Endothelial cell of umbilical vein (primary cell): Measurements from ENCODE around the gene SAA2. TPM values are rescaled to one million over a fixed set of nuclear protein-coding genes. Genes with fewer than 3 reads are reported as not detected.
"Not testable (repeated sequence)": the region's sequence is repeated elsewhere in the genome, so short reads cannot be mapped to it uniquely, and the experiment has no call there.

Experiments
- BruUV-seq: library from RNA; stranded (reverse); fragments of 400-500 nt; replicated peaks from 2 replicates; lab custom pipeline; 2021; lab: Mats Ljungman, UMichigan
- CTCF ChIA-PET: fragments of 300-600, 350-600 bp; sonication (Branson Sonifier 250); formaldehyde crosslinking; loops from one replicate; lab custom pipeline; 2021; ENCODE audit warnings: antibody characterized with exemption, inconsistent platforms; lab: Charles Lee
- POLR2A ChIA-PET: fragments of 300-600, 350-600 bp; sonication (Branson Sonifier 250); formaldehyde crosslinking; loops from one replicate; lab custom pipeline; 2021; ENCODE audit warnings: antibody characterized with exemption, inconsistent platforms; lab: Charles Lee
- DNase-seq: peaks from one replicate; pipeline ENCODE4 v3.0.0-alpha.2; 2011; ENCODE audit warnings: low read depth, low spot score
- FAIRE-seq: peaks from 2 replicates; lab custom pipeline; 2011; peaks lifted over from hg19 to GRCh38; lab: Jason Lieb, UNC
- H2AFZ ChIP-seq: 2 replicates; pipeline ENCODE4 v1.6.0; 2012; ENCODE audit warnings: low read depth, low read length, control low read depth, inconsistent platforms
- H3K27ac ChIP-seq: 2 replicates; pipeline ENCODE4 v1.5.1; 2011; ENCODE audit warnings: low read depth, mild to moderate bottlenecking, control low read depth, low read length, moderate library complexity; ENCODE audit not compliant: insufficient read depth
- H3K27me3 ChIP-seq, 2 experiments: 2 replicates each; pipeline versions ENCODE4 v1.6.0 to v1.6.1; 2011; ENCODE audit warnings: low read length in 2 of 2, mixed read lengths in 1 of 2; ENCODE audit not compliant: control insufficient read depth in 2 of 2, insufficient read depth in 2 of 2
- H3K36me3 ChIP-seq, 2 experiments: 2 replicates in 1 of 2; 3 replicates in 1 of 2; pipeline ENCODE4 v1.5.1; 2011; ENCODE audit warnings: low read length in 2 of 2, mild to moderate bottlenecking in 1 of 2, moderate library complexity in 1 of 2; ENCODE audit not compliant: control insufficient read depth in 2 of 2, insufficient read depth in 2 of 2; ENCODE audit errors: extremely low read depth in 1 of 2
- H3K4me1 ChIP-seq: 3 replicates; pipeline ENCODE4 v1.5.1; 2011; ENCODE audit warnings: mild to moderate bottlenecking, low read length; ENCODE audit not compliant: control insufficient read depth, insufficient read depth; ENCODE audit errors: extremely low read depth
- H3K4me2 ChIP-seq: 2 replicates; pipeline ENCODE4 v1.6.1; 2011; ENCODE audit warnings: low read length, control low read depth, mixed read lengths; ENCODE audit not compliant: insufficient read depth
- H3K4me3 ChIP-seq, 3 experiments: fragments of 200-600 bp in 1 of 3; sonication (generic), shearing (Covaris generic) in 1 of 3; replicated peaks in 1 of 3; 2 replicates each; pipeline ENCODE4 v1.5.1; 2011 to 2016; ENCODE audit warnings: control low read depth in 3 of 3, low read length in 3 of 3, mild to moderate bottlenecking in 2 of 3, inconsistent platforms in 1 of 3, low read depth in 1 of 3, moderate library complexity in 1 of 3; ENCODE audit not compliant: insufficient read depth in 1 of 3
- H3K79me2 ChIP-seq: 2 replicates; pipeline ENCODE4 v1.6.0; 2012; ENCODE audit warnings: low read length, inconsistent platforms; ENCODE audit not compliant: control insufficient read depth, insufficient read depth
- H3K9ac ChIP-seq: replicated peaks from 2 replicates; pipeline ENCODE3; 2011; ENCODE audit warnings: low read length, control low read depth; ENCODE audit not compliant: insufficient read depth; ENCODE audit errors: extremely low read depth
- H3K9me1 ChIP-seq: replicated peaks from 3 replicates; pipeline ENCODE4 v1.6.0; 2011; ENCODE audit warnings: mild to moderate bottlenecking, low read length; ENCODE audit not compliant: control insufficient read depth, insufficient read depth; ENCODE audit errors: extremely low read depth
- H3K9me3 ChIP-seq: replicated peaks from 2 replicates; pipeline ENCODE4 v1.5.1; 2012; ENCODE audit warnings: low read length, inconsistent platforms; ENCODE audit not compliant: control insufficient read depth, insufficient read depth
- H4K20me1 ChIP-seq: replicated peaks from 2 replicates; pipeline ENCODE3; 2011; ENCODE audit warnings: mild to moderate bottlenecking, low read length; ENCODE audit not compliant: control insufficient read depth, insufficient read depth; ENCODE audit errors: extremely low read depth
- CTCF ChIP-seq, 2 donors: IDR thresholded peaks; 1 replicate in 1 of 2; 2 replicates in 1 of 2; pipeline ENCODE4 v1.5.1; 2011; ENCODE audit warnings: low read length in 2 of 2, mild to moderate bottlenecking in 2 of 2, moderate library complexity in 2 of 2, control low read depth in 1 of 2, inconsistent platforms in 1 of 2, low read depth in 1 of 2; ENCODE audit not compliant: insufficient read depth in 1 of 2; ENCODE audit errors: extremely low read depth in 1 of 2
- EZH2 ChIP-seq: IDR thresholded peaks from 2 replicates; pipeline ENCODE4 v1.6.1; 2012; ENCODE audit warnings: borderline replicate concordance, low read depth, mild to moderate bottlenecking, moderate library complexity, low read length, inconsistent platforms; ENCODE audit not compliant: severe bottlenecking
- FOS ChIP-seq: IDR thresholded peaks from 2 replicates; pipeline ENCODE4 v1.6.1; 2011; ENCODE audit warnings: mild to moderate bottlenecking, low read length, moderate library complexity, borderline replicate concordance; ENCODE audit not compliant: insufficient read depth
- GATA2 ChIP-seq: IDR thresholded peaks from 2 replicates; pipeline ENCODE4 v1.7.0; 2011; ENCODE audit warnings: low read depth, mild to moderate bottlenecking, moderate library complexity, mixed read lengths, low read length; ENCODE audit not compliant: insufficient read length, insufficient read depth
- JUN ChIP-seq: IDR thresholded peaks from 2 replicates; pipeline ENCODE4 v1.6.1; 2011; ENCODE audit warnings: borderline replicate concordance, low read depth; ENCODE audit not compliant: insufficient read length, insufficient read depth
- MAX ChIP-seq: IDR thresholded peaks from 2 replicates; pipeline ENCODE4 v1.6.1; 2011; ENCODE audit not compliant: insufficient read depth, insufficient read length
- MYC ChIP-seq: IDR thresholded peaks from one replicate; pipeline ENCODE4 v1.6.1; 2011; ENCODE audit warnings: mild to moderate bottlenecking, low read depth, low read length
- POLR2A ChIP-seq: IDR thresholded peaks from 2 replicates; pipeline ENCODE4 v1.6.1; 2012; ENCODE audit warnings: low read depth, mild to moderate bottlenecking, control low read depth, low read length
- POLR2AphosphoS5 ChIP-seq: IDR thresholded peaks from 2 replicates; pipeline ENCODE4 v1.6.1; 2012; ENCODE audit warnings: low read depth, mild to moderate bottlenecking, control low read depth, low read length, moderate library complexity; ENCODE audit not compliant: insufficient read depth
- dilution Hi-C: fragments of 300-500 bp; cut with MboI; formaldehyde crosslinking; loops from one replicate; pipeline ENCODE4 v1.15.0; 2019; ENCODE audit warnings: low sequenced_read_pairs; ENCODE audit not compliant: extremely low pct_ligation_motif_present
- intact Hi-C: fragments of 100-400 bp; cut with micrococcal nuclease; formaldehyde crosslinking; loops from one replicate; pipeline ENCODE4 v1.10.0; 2022
- polyA plus RNA-seq, 4 experiments: library from polyadenylated mRNA; depleted of rRNA in 3 of 4; stranded (reverse) in 3 of 4; unstranded in 1 of 4; fragments of >200 nt; gene quantifications; 2 replicates each; pipeline versions ENCODE4 v1.2.1 to v1.2.3, GENCODE V29; 2011 to 2012; ENCODE audit warnings: missing spikeins in 1 of 4
- total RNA-seq: library from RNA; stranded (reverse); gene quantifications from 2 replicates; pipeline ENCODE4 v1.2.3, GENCODE V29; 2021

The SAA2 gene
- total and polyA plus RNA-seq, 2 donors (not counting 3 experiments of a cell fraction or from before 2014, with no cell fraction given): not detected

DNA sequence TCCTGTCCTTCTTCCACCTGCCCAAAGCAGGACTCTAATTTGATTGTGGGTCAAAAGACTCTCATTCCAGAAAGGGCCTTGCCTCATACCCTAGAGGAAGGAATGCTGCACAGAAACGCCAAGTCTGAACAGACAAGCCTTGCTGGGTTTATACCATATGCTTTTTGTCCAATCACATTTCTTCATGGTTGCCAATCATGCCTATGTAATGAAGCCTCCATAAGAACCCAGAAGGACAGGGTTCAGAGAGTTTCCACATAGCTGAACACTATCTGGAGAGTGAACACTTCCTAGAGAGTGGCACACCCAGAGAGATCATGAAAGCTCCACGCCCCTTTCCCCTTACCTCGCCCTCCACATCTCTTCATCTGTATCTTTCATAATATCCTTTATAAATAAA is 4.8 kb upstream of the SAA2 start:
- Histone ChIP-seq H3K27ac (no peak overlapping the region), H3K4me3 (no peak overlapping the region), H3K79me2 (no peaks in the 10 kb centered on the region), H2AFZ (no peak overlapping the region), H4K20me1 (no peaks in the 10 kb centered on the region), H3K9me1 (no peaks in the 10 kb centered on the region), H3K4me1 (no peaks in the 10 kb centered on the region), H3K9ac (no peak overlapping the region), H3K4me2 (no peak overlapping the region), H3K27me3 (no peaks in the 10 kb centered on the region), H3K9me3 (no peaks in the 10 kb centered on the region), H3K36me3 (no peaks in the 10 kb centered on the region)
- POLR2A ChIA-PET: no interaction called here
- no peak for FAIRE-seq
- dilution Hi-C loops (no loop called here), intact Hi-C loops (no loop called here)
- DNase-seq: no peak
- CTCF ChIA-PET: interaction anchor here (1.8 kb wide), 1 partner anchor 10 kb away, joined by 15 read pairs; no protein-coding TSS in a partner anchor
- no peak for TF ChIP-seq JUN
- TF ChIP-seq MYC: no peak
- no peak for TF ChIP-seq FOS
- TF ChIP-seq POLR2AphosphoS5: no peak
- no peak for TF ChIP-seq GATA2
- no peak for TF ChIP-seq EZH2
- no peak for TF ChIP-seq CTCF (IDR thresholded peaks at IDR 0.05; ENCODE audit: extremely low read depth in 1 of 2, insufficient read depth in 1 of 2, low read depth in 1 of 2, low read length in 2 of 2)
- no peak for TF ChIP-seq MAX
- TF ChIP-seq POLR2A: no peak
- BruUV-seq: no TSS peak

DNA sequence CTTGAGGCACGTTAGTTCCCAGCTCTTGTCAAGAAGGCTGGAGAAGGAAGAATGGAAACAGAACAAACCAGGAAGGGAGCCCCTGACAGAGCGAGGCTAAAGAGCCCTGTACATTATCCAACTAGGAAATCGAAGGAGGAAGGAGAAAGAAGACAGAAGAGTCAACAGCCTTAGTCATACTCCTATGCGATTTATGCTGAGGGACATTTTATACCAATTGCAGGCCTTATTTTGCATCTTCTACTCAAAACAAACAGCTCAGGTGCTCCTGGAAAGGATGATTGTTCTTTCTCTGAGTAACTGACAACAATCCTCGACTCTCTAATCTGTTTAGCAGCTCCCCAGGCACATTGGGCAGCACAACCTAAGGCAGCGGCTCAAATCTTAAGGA is 1.3 kb downstream of the SAA2 start:
- dilution Hi-C loops, POLR2A ChIA-PET, FAIRE-seq, H2AFZ ChIP-seq, H3K4me2 ChIP-seq, H3K9me1 ChIP-seq, H3K79me2 ChIP-seq, CTCF ChIA-PET, BruUV-seq, DNase-seq, H3K36me3 ChIP-seq, H3K4me1 ChIP-seq, H4K20me1 ChIP-seq, H3K4me3 ChIP-seq, H3K27me3 ChIP-seq, H3K9ac ChIP-seq, H3K27ac ChIP-seq, H3K9me3 ChIP-seq: not testable (repeated sequence)
- intact Hi-C loops: loop anchor here (10.0 kb wide), 1 partner anchor 278 kb away; the partner anchor contains the start of gene TSG101
